Tibial nerve (tissue), 4 donors: ENCODE results near the gene LRRC10B.

ENCODE experiments used
- CTCF ChIP-seq, 5 experiments: fragments of 200-600 bp in 3 of 5; fragments of 450-650 bp in 2 of 5; sonication (generic) in 3 of 5; IDR thresholded peaks; one replicate each; pipeline ENCODE4 v1.5.1; 2016 to 2019; ENCODE audit warnings: antibody characterized with exemption in 5 of 5, mild to moderate bottlenecking in 3 of 5, moderate library complexity in 2 of 5
- EP300 ChIP-seq, 2 donors: sonication (generic); formaldehyde crosslinking; IDR thresholded peaks; one replicate each; pipeline ENCODE4 v1.6.1; 2017; ENCODE audit warnings: antibody characterized with exemption in 2 of 2, mild to moderate bottlenecking in 1 of 2
- POLR2A ChIP-seq, 2 donors: fragments of 450-650 bp; IDR thresholded peaks; one replicate each; pipeline ENCODE4 v1.6.1; 2017; ENCODE audit warnings: antibody characterized with exemption in 2 of 2, mild to moderate bottlenecking in 2 of 2, moderate library complexity in 2 of 2

GRCh38 chr11:61481806-61482205 is 26.7 kb upstream of the LRRC10B start:
- TF ChIP-seq POLR2A (IDR thresholded peaks at IDR 0.05): no peak
- no peak for TF ChIP-seq CTCF (IDR thresholded peaks at IDR 0.05)
- TF ChIP-seq EP300 (IDR thresholded peaks at IDR 0.05): no peak
